HG03196 (cell line): Measurements from ENCODE around the gene BANK1.

ENCODE experiments used
- ATAC-seq: cut with Tn5 transposase; IDR thresholded peaks from one replicate; pipeline ENCODE4 v1.9.1; 2021; ENCODE audit not compliant: unreplicated experiment

BANK1 gene

GRCh38 chr4:101807351-101807750 lies 16.8 kb downstream of the BANK1 start:
- peak; percentile 36 for ATAC-seq

GRCh38 chr4:101813604-101814003 lies 23.1 kb downstream of the BANK1 start:
- no peak for ATAC-seq

- no peak for ATAC-seq
Observed at GRCh38 chr4:101818362-101818761, 27.8 kb downstream of the BANK1 start.

GRCh38 chr4:101823864-101824263 lies 33.3 kb downstream of the BANK1 start:
- ATAC-seq = no peak

- no peak for ATAC-seq
Observed at GRCh38 chr4:101824500-101824899, 34.0 kb downstream of the BANK1 start.

- ATAC-seq = no peak
Observed at GRCh38 chr4:101825953-101826352, 35.4 kb downstream of the BANK1 start.

GRCh38 chr4:101831816-101832215 lies 41.3 kb downstream of the BANK1 start:
- no peak for ATAC-seq

GRCh38 chr4:101833480-101833879 lies 43.0 kb downstream of the BANK1 start:
- no peak for ATAC-seq

GRCh38 chr4:101835121-101835904 lies 44.8 kb downstream of the BANK1 start:
- ATAC-seq = no peak

GRCh38 chr4:101843054-101843453 lies 52.5 kb downstream of the BANK1 start:
- no peak for ATAC-seq

GRCh38 chr4:101846550-101846949 lies 56.0 kb downstream of the BANK1 start:
- no peak for ATAC-seq

GRCh38 chr4:101850698-101851097 lies 60.2 kb downstream of the BANK1 start:
- ATAC-seq = no peak

GRCh38 chr4:101851672-101852071 lies 61.1 kb downstream of the BANK1 start:
- no peak for ATAC-seq

- peak; percentile 43 for ATAC-seq
Observed at GRCh38 chr4:101853028-101853427, 62.5 kb downstream of the BANK1 start.

- no peak for ATAC-seq
Observed at GRCh38 chr4:101853691-101854090, 63.2 kb downstream of the BANK1 start.

- ATAC-seq = no peak
Observed at GRCh38 chr4:101855239-101855638, 64.7 kb downstream of the BANK1 start.

GRCh38 chr4:101856149-101856548 lies 65.6 kb downstream of the BANK1 start:
- ATAC-seq = no peak

- no peak for ATAC-seq
Observed at GRCh38 chr4:101857176-101857575, 66.6 kb downstream of the BANK1 start.

- no peak for ATAC-seq
Observed at GRCh38 chr4:101858641-101859040, 68.1 kb downstream of the BANK1 start.

- no peak for ATAC-seq
Observed at GRCh38 chr4:101862595-101862994, 72.1 kb downstream of the BANK1 start.

GRCh38 chr4:101864660-101865059 lies 74.1 kb downstream of the BANK1 start:
- no peak for ATAC-seq

- ATAC-seq = no peak
Observed at GRCh38 chr4:101865501-101866062, 75.1 kb downstream of the BANK1 start.

GRCh38 chr4:101870874-101871273 lies 80.3 kb downstream of the BANK1 start:
- ATAC-seq = no peak
